Activated naive CD4-positive, alpha-beta T cell treated with anti-CD3 and anti-CD28 coated beads for 36 hours (primary cell): ENCODE data around the gene PHYKPL. TPM values are rescaled to one million over a fixed set of nuclear protein-coding genes. Genes with fewer than 3 reads are reported as not detected.

Source experiments
- CTCF ChIA-PET: fragments of 350-600 bp; sonication (Branson Sonifier 250); formaldehyde crosslinking; loops from one replicate; lab custom pipeline; 2021; ENCODE audit warnings: antibody characterized with exemption; lab: Charles Lee
- DNase-seq: peaks from one replicate; pipeline ENCODE4 v3.0.0-alpha.2; 2020
- H3K27ac Mint-ChIP-seq: one replicate; pipeline ENCODE4 v1.8.0; 2021; ENCODE audit warnings: mild to moderate bottlenecking, mixed read lengths
- H3K27me3 Mint-ChIP-seq: one replicate; pipeline ENCODE4 v1.8.0; 2021; ENCODE audit warnings: low read depth, mixed read lengths
- H3K36me3 Mint-ChIP-seq: one replicate; pipeline ENCODE4 v1.8.0; 2021; ENCODE audit warnings: low read depth, mixed read lengths
- H3K4me1 Mint-ChIP-seq: one replicate; pipeline ENCODE4 v1.8.0; 2021; ENCODE audit warnings: low read depth, mixed read lengths
- H3K4me3 Mint-ChIP-seq: one replicate; pipeline ENCODE4 v1.8.0; 2021; ENCODE audit warnings: mild to moderate bottlenecking, moderate library complexity, mixed read lengths
- H3K9me3 Mint-ChIP-seq: one replicate; pipeline ENCODE4 v1.8.0; 2021; ENCODE audit warnings: mixed read lengths
- intact Hi-C: fragments of 100-400 bp; cut with micrococcal nuclease; formaldehyde crosslinking; loops from one replicate; pipeline ENCODE4 v1.15.1; 2023
- total RNA-seq, 2 experiments: library from RNA; stranded (reverse); gene quantifications; one replicate each; pipeline ENCODE4 v1.2.3, GENCODE V29; 2021

The PHYKPL gene
- total RNA-seq, 2 experiments from 2014 or later: 50.9 to 51.2 TPM

DNA sequence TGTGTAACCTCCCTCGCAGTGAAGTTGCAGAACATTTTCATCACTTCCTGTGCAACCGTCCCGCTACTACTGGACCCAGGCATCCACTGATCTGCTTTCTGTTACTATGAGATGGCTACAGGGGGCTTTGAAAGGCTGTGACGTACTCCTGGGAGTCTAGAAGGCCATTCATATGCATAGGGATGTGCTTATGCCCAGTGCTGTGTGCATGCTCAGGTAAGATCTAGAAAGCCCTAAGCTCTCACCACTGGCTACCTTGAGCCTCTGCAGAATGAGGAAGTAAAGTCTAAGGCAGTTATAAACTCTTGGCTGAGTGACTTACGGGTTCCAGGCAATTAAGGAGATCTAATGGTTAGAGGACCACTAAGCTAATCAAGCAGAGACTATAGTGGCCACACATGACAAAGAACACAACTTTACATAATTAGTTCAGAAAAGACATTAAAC, 16.5 kb downstream of the PHYKPL start:
- peak overlapping the region; percentile 72 for H3K27ac Mint-ChIP-seq
- CTCF ChIA-PET: no interaction called here
- H3K4me3 Mint-ChIP-seq: no peak overlapping the region
- intact Hi-C loops: no loop called here
- no peak for DNase-seq
- peaks cover 48% of the 10 kb centered on the region for H3K36me3 Mint-ChIP-seq
- peaks cover 12% of the 10 kb centered on the region for H3K4me1 Mint-ChIP-seq
- no peaks in the 10 kb centered on the region for H3K9me3 Mint-ChIP-seq
- no peaks in the 10 kb centered on the region for H3K27me3 Mint-ChIP-seq

DNA sequence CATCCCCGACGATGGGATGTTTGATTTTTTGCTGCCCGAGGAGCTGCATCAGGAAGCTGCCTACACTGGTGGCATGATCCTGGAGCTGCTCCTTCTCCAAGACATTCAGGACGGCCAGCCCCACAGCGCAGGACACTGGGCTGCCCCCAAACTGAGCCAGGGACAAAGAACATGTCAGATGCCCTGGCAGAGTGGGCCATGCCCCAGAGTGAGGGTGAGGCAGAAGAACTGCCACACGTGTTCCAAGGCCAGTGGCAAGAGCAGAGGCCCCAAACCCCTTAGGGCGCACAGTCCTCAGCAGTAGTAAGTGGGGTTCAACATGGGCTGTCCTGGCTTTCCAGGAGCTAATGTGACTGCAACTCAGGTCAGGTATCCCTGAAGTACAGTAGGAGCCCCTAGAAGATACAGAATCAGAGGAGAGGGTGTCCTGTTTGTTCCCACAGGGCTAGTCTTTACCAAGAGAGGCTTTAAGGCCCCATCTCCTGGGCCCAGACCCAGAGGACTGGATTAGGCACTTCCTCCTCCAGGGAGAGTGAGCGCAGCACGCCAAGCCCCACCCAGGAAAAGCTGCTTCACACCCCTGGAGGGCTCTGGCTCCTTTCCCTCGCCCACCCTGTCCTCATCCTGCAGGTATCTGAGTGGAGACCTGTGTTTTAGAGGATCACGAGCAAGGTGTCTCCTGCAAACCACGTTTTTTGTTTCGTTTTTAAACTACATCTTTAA, 17.2 kb downstream of the PHYKPL start:
- H3K4me1 Mint-ChIP-seq: peaks cover 8% of the 10 kb centered on the region
- no peaks in the 10 kb centered on the region for H3K9me3 Mint-ChIP-seq
- DNase-seq: no peak
- H3K27ac Mint-ChIP-seq: peak overlapping the region; percentile 65
- H3K36me3 Mint-ChIP-seq: peaks cover 44% of the 10 kb centered on the region
- H3K4me3 Mint-ChIP-seq: no peak overlapping the region
- CTCF ChIA-PET: no interaction called here
- intact Hi-C loops: no loop called here
- H3K27me3 Mint-ChIP-seq: no peaks in the 10 kb centered on the region

DNA sequence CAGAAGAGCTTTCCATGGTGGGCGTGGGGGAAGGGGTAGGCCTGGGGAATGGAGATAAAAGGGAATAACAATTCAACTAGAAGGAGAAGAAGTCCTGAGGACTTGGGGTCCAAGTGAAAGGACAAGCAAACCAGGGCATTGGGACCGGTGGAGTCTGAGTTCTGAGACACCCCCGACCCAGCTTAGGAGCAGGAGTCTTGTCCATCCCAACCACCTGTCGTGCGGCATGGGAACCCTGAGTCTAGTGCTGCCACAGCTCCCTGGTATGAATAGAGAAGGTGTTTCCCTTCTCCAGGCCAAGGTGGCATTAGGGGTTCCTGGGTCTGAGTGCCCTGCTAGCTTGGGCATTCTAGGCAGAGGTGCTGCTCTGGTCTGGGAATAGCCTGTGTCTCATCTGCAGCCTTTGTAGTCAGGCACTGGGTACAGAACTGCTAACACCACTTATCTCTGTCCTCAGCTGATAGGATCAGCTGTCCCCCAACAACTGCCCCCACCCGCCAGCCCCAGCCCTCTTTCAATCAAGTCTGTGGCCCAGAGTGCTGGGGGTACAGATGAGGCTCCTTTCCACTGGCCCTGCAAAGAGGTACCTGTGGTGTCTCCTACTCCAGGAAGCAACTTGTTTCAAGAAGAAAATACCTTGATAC, 18.3 kb downstream of the PHYKPL start:
- Mint-ChIP-seq H3K4me3 (no peak overlapping the region), H3K27ac (peak overlapping the region; percentile 36), H3K4me1 (peaks cover 14% of the 10 kb centered on the region), H3K27me3 (no peaks in the 10 kb centered on the region), H3K36me3 (peaks cover 48% of the 10 kb centered on the region), H3K9me3 (no peaks in the 10 kb centered on the region)
- intact Hi-C loops: no loop called here
- DNase-seq: no peak
- CTCF ChIA-PET: no interaction called here

DNA sequence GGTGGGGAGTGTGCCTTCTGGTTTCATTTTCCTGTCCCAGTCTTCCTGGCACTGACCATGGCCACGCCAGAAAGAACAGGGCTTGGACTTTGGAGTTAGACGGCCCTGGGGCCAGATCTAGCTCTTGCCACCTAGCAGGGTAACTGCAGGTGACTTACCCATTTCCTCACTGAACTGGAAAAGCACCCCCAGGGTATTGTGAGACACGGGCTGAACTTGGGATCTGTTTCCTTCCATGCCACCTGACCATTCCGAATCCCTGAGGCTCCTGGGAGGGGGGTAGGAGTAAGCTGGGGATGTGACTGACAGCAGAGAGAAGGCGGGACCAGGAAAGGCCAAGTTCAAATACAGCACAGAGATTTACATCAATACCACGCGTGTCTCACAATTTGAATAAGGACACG, 18.9 kb downstream of the PHYKPL start:
- DNase-seq: no peak
- Mint-ChIP-seq H3K27ac (peak overlapping the region; percentile 26), H3K4me1 (peaks cover 17% of the 10 kb centered on the region), H3K36me3 (peaks cover 51% of the 10 kb centered on the region), H3K27me3 (no peaks in the 10 kb centered on the region), H3K9me3 (no peaks in the 10 kb centered on the region), H3K4me3 (no peak overlapping the region)
- intact Hi-C loops: no loop called here
- CTCF ChIA-PET: no interaction called here

DNA sequence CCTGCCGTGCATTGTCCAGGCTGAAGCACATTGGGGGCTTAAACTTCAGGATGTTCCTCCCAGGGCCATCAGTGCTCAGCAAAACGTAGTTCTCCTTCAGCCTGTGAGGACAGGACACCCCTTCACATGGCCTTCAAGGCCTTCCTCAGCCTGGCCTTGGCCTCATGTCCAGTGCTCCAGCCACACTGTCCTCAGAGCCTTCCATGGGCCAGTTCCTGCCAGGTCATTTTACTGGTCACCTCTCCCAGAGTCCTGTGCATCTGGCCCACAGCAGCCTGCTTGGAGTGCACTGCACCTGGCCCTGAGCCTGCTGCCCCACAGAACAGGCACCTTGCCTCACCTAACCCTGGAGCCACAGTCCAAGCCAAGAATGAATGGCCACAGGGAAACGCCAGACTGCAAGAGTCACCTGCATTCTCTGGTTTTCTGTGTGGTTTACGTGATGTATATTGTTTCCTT, 19.6 kb downstream of the PHYKPL start:
- no peak overlapping the region for H3K4me3 Mint-ChIP-seq
- CTCF ChIA-PET: no interaction called here
- no peaks in the 10 kb centered on the region for H3K9me3 Mint-ChIP-seq
- intact Hi-C loops: no loop called here
- peaks cover 21% of the 10 kb centered on the region for H3K4me1 Mint-ChIP-seq
- DNase-seq: no peak
- peaks cover 52% of the 10 kb centered on the region for H3K36me3 Mint-ChIP-seq
- peak overlapping the region; percentile 41 for H3K27ac Mint-ChIP-seq
- no peaks in the 10 kb centered on the region for H3K27me3 Mint-ChIP-seq

DNA sequence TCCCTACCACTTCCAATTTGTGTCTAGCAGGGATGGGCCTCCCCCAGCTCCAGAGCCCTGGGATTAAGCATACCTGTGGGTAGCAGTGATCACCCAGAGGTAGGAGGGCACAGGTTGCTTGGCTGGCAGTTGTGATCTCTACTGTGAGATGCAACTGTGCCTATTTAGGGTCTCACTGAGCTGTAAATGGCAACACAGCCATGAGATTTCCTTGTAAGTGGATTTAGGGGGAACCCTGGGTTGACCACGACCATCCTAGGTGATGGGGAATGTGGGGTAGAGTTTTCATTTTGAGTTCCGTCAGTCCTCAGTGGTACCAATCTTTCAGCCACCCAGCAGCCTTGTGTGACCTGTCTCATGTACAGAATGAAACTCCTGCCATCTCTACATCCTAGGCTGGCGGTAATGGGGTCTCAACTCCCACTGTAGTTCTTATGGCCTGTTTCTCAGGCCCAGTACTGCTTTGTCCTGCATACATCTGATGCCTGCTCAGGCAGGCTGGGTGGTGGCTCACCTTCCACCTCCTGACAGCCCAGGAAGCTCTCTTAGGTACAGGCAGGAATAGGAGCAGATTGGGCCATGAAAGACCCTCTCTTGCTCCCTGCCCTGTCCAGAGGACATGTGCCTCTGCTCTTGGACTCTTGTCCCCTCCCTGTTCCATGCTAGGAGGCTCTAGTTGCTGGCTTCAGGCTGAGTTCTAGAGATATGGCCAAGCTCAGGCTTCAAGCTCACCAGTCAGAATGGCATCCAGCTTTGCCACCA, 20.2 kb downstream of the PHYKPL start:
- intact Hi-C loops: no loop called here
- H3K4me3 Mint-ChIP-seq: no peak overlapping the region
- no peak for DNase-seq
- peaks cover 27% of the 10 kb centered on the region for H3K4me1 Mint-ChIP-seq
- peak overlapping the region; percentile 30 for H3K27ac Mint-ChIP-seq
- H3K9me3 Mint-ChIP-seq: no peaks in the 10 kb centered on the region
- CTCF ChIA-PET: no interaction called here
- peaks cover 58% of the 10 kb centered on the region for H3K36me3 Mint-ChIP-seq
- H3K27me3 Mint-ChIP-seq: no peaks in the 10 kb centered on the region

DNA sequence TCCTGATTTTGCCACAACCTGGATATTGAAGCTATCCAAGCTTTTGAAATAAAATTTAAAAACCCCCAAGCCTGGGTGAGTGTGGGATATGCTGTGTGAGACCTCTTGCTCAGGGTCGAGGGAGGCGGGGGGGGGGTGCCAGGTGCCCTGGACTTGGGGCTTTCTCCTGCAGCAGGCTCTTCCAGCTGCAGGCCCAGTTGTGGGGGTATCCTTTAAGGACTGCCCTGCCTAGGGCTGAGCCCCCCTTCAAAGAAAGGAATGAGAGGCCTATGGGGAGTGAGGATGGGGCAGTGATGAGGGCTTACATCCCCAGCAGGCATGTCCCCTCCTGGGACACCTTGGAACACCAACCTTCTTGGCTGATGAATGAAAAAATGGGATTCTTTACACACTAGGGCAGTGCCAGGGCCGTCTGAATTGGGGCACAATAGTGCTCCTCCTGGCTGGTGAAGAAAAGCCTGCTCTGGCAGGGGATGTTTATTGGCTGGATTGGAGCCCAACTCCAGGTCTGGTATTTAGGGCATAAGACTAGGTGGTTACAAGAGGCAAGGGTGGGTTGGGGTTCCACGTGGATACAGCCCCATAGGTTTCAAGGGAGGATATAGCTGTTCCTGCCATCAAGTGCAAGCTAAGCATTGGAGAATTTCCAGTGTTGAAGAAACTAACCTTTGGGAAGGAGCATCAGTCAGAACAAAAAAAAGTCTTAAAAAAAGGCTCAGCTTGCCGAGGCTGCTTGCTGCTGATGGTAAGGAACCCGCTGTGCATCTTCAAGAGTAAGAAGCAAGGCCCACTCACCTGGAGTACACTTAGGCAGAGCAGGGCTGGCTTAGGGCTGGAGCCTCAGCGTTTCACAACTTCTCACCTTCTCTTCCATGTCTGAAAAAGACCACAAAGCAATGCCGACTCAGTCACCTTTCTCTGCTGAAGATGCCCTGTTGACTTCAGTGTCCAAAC, 21.2 kb downstream of the PHYKPL start:
- Mint-ChIP-seq H3K9me3 (no peaks in the 10 kb centered on the region), H3K36me3 (peaks cover 68% of the 10 kb centered on the region), H3K27ac (no peak overlapping the region), H3K4me3 (no peak overlapping the region), H3K27me3 (no peaks in the 10 kb centered on the region), H3K4me1 (peaks cover 37% of the 10 kb centered on the region)
- CTCF ChIA-PET: interaction anchor here (0.7 kb wide), 1 partner anchor 924 kb away, joined by 4 read pairs; no protein-coding TSS in a partner anchor
- no peak for DNase-seq
- intact Hi-C loops: no loop called here

DNA sequence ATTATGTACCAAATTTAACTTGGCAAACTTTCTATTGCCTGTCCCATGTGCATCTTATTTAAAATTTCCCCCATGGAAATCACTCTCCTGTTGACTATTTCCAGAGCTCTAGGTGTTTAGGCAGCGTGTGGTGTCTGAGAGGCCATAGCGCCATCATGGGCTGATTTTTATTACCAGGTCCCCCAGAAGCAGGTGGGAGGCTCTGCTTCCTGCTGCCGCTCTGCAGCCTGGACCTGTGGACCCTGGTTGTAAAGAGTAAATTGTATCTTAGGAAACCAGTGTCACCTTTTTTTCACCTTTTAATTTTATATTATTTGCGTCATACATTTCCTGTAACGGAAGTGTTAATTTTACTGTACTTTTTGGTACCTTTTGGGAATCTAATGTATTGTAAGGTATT, 21.9 kb downstream of the PHYKPL start:
- CTCF ChIA-PET: interaction anchor here (0.7 kb wide), 1 partner anchor 925 kb away, joined by 4 read pairs; no protein-coding TSS in a partner anchor
- Mint-ChIP-seq H3K36me3 (peaks cover 70% of the 10 kb centered on the region), H3K9me3 (no peaks in the 10 kb centered on the region), H3K4me3 (no peak overlapping the region), H3K27me3 (no peaks in the 10 kb centered on the region), H3K27ac (no peak overlapping the region), H3K4me1 (peaks cover 38% of the 10 kb centered on the region)
- intact Hi-C loops: no loop called here
- no peak for DNase-seq

DNA sequence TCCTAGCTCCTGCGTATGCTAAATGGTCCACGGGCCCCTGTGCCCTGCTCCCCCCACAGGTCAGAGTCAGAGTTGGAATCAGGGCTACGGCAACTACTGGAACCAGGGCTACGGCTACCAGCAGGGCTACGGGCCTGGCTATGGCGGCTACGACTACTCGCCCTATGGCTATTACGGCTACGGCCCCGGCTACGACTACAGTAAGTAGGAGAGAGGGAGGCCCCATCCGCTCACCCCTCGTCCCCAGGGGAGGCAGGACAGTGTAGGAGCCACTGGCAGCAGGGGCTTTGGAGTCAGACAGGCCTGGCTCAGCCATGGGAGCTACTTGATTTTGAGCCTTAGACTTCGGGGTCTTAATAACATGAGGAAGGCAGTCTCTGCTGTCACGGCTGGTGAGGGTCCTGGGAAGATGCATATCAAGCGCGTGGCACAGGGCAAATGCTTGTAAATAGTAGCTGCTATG, 22.5 kb downstream of the PHYKPL start:
- Mint-ChIP-seq H3K27ac (no peak overlapping the region), H3K9me3 (no peaks in the 10 kb centered on the region), H3K4me1 (peaks cover 37% of the 10 kb centered on the region), H3K4me3 (no peak overlapping the region), H3K27me3 (no peaks in the 10 kb centered on the region), H3K36me3 (peaks cover 74% of the 10 kb centered on the region)
- intact Hi-C loops: no loop called here
- DNase-seq: no peak
- CTCF ChIA-PET: no interaction called here

DNA sequence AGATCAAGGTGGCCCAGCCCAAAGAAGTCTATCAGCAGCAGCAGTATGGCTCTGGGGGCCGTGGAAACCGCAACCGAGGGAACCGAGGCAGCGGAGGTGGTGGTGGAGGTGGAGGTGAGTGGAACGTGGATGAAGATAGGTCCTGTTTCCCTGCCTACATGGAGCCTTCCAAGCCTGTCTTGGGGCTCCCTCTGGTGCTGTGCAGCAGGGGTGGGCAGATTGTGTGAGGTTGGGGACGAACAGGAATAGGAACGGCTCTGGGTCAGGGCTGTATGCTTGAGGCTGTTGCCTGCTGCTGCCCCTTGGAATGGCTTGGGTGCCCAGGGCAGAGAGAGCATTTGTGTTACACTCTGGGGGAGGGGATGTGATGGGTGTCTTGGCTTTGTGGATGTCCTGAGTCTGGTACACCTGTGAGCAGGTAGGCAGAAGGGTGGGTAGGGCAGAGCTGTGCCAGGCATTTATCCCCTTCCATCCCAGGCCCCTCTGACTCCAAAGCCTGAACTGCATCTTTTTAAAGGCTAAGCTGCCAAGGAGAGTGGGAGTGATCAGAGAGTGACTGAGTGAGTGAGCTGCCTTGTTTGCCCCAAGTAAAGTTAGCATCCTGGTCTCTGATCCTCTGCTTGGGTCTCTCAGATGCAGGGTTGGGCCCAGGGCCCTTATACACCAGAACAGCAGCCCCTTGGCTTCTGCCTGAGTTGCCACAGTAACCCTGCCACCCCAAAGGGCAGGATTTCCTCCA, 23.1 kb downstream of the PHYKPL start:
- Mint-ChIP-seq H3K36me3 (peaks cover 71% of the 10 kb centered on the region), H3K4me3 (no peak overlapping the region), H3K9me3 (no peaks in the 10 kb centered on the region), H3K27me3 (no peaks in the 10 kb centered on the region), H3K27ac (peak overlapping the region; percentile 46), H3K4me1 (peaks cover 36% of the 10 kb centered on the region)
- DNase-seq: no peak
- intact Hi-C loops: no loop called here
- CTCF ChIA-PET: no interaction called here

DNA sequence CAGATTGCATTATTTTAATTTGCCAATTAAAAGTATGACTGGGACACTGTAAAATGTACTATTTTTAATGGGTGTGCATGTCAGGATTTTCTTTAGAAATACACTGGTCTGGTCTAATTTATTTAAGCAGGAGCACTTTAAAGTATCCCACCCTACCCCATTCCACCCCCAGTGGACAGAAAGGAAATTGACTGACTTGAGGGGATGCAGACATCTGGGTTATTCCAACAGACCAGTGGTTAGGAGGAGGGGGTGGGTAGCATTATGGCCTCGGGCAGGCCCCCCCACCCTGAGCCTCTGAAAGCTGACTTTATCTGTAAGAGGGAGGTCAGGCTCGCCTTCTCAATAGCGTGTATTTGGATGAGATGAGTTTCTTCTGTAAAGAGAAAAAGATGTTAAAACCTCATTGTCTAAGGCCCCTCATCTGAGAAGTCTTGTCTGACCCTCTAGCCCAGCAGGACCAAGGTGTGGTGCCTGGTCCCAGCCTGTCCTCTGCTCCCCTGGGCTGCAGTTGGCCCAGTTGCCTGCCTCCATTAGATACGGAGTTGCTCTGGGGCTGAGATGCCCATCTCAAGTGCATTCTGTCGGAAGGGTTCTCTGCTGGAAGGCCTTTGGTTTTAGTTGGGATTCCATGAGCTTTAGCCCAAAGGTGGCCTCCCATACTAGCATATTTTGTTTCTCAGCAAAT, 23.9 kb downstream of the PHYKPL start:
- CTCF ChIA-PET: no interaction called here
- peaks cover 37% of the 10 kb centered on the region for H3K4me1 Mint-ChIP-seq
- H3K9me3 Mint-ChIP-seq: no peaks in the 10 kb centered on the region
- intact Hi-C loops: no loop called here
- no peak overlapping the region for H3K4me3 Mint-ChIP-seq
- peaks cover 70% of the 10 kb centered on the region for H3K36me3 Mint-ChIP-seq
- H3K27ac Mint-ChIP-seq: peak overlapping the region; percentile 46
- peaks cover 2% of the 10 kb centered on the region for H3K27me3 Mint-ChIP-seq
- no peak for DNase-seq
